Gastrocnemius medialis (tissue), 4 donors: ENCODE data around the gene DDX41.

Experiments
- POLR2A ChIP-seq, 2 donors: fragments of 450-650 bp; IDR thresholded peaks; one replicate each; pipeline ENCODE4 v1.6.1; 2017; ENCODE audit warnings: antibody characterized with exemption in 2 of 2, mild to moderate bottlenecking in 2 of 2, moderate library complexity in 2 of 2
- TF ChIP-seq, protein P1 (sequence below), 5 experiments: fragments of 450-650 bp in 3 of 5; fragments of 200-600 bp in 2 of 5; sonication (generic) in 2 of 5; IDR thresholded peaks in 4 of 5; conservative IDR thresholded peaks in 1 of 5; 1 replicate in 4 of 5; 2 replicates in 1 of 5; pipeline ENCODE4 v1.5.1; 2016 to 2019; ENCODE audit warnings: antibody characterized with exemption in 5 of 5, mild to moderate bottlenecking in 3 of 5, moderate library complexity in 3 of 5

DNA sequence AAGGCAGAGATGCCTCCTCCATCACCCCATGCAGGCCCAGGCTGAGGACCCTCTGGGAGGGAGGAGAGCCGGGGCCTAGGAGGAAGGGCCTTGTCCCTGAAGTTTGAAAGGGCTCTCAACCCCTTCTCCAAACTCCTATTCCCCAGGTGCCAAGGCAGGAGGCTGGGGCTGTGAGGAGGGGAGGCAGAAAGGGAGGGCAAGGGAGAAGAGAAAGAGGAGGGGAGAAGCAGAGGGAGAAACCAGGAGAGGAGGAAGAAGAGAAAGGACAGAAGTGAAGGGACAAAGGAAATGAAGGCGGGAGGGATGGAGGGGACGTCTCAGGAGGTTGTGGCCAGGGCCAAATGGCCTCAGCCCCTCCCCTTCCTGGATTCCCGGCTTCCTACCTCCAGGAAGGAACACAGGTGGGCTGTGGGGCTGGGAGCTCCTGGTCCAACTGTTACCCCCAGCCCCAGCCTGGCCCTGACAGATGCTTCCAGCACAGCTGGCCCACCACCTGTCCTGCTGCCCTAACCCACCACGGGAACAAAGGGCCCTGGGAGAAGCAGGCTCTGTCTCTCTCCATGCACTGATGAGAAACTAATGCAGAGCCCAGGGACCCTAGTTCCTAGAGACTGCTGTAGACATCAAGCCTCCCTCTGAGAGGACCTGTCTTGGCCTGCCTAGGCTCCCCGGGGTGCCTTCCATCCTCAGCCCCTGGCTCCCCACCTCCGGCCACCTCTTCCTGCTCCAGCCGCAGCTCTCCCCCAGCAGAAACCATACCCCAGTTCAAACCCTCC, 46.8 kb downstream of the DDX41 start:
- TF ChIP-seq, protein P1, sequence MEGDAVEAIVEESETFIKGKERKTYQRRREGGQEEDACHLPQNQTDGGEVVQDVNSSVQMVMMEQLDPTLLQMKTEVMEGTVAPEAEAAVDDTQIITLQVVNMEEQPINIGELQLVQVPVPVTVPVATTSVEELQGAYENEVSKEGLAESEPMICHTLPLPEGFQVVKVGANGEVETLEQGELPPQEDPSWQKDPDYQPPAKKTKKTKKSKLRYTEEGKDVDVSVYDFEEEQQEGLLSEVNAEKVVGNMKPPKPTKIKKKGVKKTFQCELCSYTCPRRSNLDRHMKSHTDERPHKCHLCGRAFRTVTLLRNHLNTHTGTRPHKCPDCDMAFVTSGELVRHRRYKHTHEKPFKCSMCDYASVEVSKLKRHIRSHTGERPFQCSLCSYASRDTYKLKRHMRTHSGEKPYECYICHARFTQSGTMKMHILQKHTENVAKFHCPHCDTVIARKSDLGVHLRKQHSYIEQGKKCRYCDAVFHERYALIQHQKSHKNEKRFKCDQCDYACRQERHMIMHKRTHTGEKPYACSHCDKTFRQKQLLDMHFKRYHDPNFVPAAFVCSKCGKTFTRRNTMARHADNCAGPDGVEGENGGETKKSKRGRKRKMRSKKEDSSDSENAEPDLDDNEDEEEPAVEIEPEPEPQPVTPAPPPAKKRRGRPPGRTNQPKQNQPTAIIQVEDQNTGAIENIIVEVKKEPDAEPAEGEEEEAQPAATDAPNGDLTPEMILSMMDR (IDR thresholded peaks at IDR 0.05 in 4 of 5, conservative IDR thresholded peaks at IDR 0.05 in 1 of 5) = no peak
- TF ChIP-seq POLR2A (IDR thresholded peaks at IDR 0.05) = no peak
